ENCODE results near the gene LIMK1.

GRCh38 chr7:74061840-74062539, 21.6 kb upstream of the LIMK1 start:
- TF ChIP-seq POLR2A (IDR thresholded peaks at IDR 0.05; ENCODE audit: low read length) (no peak), GATA1 (IDR thresholded peaks at IDR 0.05; ENCODE audit: low read depth, low read length) (no peak)
